ENCODE measurements around the gene MRPL22.

DNA sequence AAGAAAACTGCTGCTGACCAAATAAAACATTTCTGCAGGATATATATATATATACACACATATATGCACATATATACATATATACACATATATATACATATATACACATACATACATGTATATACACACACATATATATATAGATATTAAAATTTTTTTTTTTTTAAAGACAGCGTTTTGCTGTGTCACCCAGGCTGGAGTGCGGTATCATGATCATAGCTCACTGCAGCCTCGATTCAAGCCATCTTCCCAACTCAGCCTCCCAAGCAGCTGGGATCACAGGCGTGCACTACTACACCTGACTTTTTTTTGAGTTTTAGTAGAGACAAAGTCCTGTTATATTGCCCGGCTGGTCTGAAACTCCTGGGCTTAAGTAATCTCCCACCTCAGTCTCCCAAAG is 2.7 kb downstream of the MRPL22 start:
- TF ChIP-seq POLR2A (IDR thresholded peaks at IDR 0.05), result no peak
- TF ChIP-seq, protein P1, sequence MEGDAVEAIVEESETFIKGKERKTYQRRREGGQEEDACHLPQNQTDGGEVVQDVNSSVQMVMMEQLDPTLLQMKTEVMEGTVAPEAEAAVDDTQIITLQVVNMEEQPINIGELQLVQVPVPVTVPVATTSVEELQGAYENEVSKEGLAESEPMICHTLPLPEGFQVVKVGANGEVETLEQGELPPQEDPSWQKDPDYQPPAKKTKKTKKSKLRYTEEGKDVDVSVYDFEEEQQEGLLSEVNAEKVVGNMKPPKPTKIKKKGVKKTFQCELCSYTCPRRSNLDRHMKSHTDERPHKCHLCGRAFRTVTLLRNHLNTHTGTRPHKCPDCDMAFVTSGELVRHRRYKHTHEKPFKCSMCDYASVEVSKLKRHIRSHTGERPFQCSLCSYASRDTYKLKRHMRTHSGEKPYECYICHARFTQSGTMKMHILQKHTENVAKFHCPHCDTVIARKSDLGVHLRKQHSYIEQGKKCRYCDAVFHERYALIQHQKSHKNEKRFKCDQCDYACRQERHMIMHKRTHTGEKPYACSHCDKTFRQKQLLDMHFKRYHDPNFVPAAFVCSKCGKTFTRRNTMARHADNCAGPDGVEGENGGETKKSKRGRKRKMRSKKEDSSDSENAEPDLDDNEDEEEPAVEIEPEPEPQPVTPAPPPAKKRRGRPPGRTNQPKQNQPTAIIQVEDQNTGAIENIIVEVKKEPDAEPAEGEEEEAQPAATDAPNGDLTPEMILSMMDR (IDR thresholded peaks at IDR 0.05), result no peak
